ENCODE data around the gene PTPN18. TPM values are rescaled to one million over a fixed set of nuclear protein-coding genes. Genes with fewer than 3 reads are reported as not detected.

Gene PTPN18
- total RNA-seq, 2 donors from 2014 or later, result 16.4 to 19.6 TPM

DNA sequence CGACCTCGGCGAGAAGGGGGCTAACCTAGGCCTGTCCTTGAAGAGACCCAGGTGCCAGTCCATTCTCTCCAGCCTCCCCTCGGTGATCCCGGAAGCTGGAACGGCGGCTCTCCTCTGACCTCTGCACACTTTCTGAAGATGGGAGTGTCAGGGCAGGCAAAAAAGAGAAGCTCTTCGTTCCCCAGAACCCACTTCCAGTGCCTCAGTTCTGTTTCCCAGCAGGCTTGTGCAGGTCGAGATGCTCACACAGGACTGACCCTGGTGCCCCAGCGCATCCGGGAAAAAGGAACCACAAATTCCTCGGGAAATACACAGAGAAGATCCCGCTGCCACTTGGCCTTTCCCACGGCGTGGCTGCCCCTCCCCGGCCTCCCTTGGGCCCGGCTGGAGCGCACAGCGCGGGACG lies 681 bp upstream of the PTPN18 start:
- H3K9ac ChIP-seq (ENCODE audit: extremely low read depth, low read length, poor library complexity, severe bottlenecking), result no peak overlapping the region

DNA sequence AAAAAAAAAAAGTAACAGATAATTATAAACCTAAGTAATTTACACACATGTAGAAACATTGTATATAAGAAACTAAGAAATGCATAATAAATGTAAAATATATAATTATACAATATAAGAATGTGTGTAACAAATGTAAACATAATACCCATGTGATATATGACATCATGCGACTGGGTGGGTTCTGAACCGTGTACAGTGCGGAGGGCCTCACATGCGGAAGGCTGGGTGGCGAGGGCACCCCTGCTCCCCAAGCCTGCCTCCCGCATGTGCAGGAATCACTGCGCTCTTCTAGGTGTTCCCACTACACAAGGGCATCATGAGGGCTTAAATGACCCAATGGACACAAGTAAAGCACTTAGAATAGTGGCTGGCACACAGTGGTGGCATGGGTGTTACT lies 2.0 kb downstream of the PTPN18 start:
- TF ChIP-seq, protein P1, sequence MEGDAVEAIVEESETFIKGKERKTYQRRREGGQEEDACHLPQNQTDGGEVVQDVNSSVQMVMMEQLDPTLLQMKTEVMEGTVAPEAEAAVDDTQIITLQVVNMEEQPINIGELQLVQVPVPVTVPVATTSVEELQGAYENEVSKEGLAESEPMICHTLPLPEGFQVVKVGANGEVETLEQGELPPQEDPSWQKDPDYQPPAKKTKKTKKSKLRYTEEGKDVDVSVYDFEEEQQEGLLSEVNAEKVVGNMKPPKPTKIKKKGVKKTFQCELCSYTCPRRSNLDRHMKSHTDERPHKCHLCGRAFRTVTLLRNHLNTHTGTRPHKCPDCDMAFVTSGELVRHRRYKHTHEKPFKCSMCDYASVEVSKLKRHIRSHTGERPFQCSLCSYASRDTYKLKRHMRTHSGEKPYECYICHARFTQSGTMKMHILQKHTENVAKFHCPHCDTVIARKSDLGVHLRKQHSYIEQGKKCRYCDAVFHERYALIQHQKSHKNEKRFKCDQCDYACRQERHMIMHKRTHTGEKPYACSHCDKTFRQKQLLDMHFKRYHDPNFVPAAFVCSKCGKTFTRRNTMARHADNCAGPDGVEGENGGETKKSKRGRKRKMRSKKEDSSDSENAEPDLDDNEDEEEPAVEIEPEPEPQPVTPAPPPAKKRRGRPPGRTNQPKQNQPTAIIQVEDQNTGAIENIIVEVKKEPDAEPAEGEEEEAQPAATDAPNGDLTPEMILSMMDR (conservative IDR thresholded peaks at IDR 0.05), result no peak
- H3K4me1 Mint-ChIP-seq, result peaks cover 6% of the 10 kb centered on the region

More for the DNA sequence above, 681 bp upstream of the PTPN18 start:
- TF ChIP-seq, protein P1 (conservative IDR thresholded peaks at IDR 0.05), result no peak
- Histone ChIP-seq H3K4me1 (ENCODE audit: control insufficient read depth, insufficient read depth, low read length) (peaks cover 3% of the 10 kb centered on the region), H3K36me3 (ENCODE audit: control insufficient read depth, insufficient read depth, low read length) (no peaks in the 10 kb centered on the region), H3K4me3 (ENCODE audit: low read length) (peak overlapping the region; percentile 73), H3K9me3 (ENCODE audit: control insufficient read depth, low read length) (no peaks in the 10 kb centered on the region), H3K27ac (ENCODE audit: low read depth, low read length) (no peak overlapping the region), H3K27me3 (ENCODE audit: control insufficient read depth, insufficient read depth, low read length, poor library complexity, severe bottlenecking) (peaks cover 24% of the 10 kb centered on the region)
- peak; percentile 55 for DNase-seq
- Mint-ChIP-seq H3K36me3 (ENCODE audit: low read depth) (no peaks in the 10 kb centered on the region), H3K4me3 (peak overlapping the region; percentile 57), H3K27ac (no peak overlapping the region), H3K27me3 (ENCODE audit: insufficient read depth) (peaks cover 28% of the 10 kb centered on the region), H3K4me1 (peaks cover 6% of the 10 kb centered on the region), H3K9me3 (peaks cover 6% of the 10 kb centered on the region)
- 34 to 52% methylated on average over 9 to 21 of the region's 21 CpGs for WGBS, 2 experiments (ENCODE audit: insufficient coverage in 1 of 2, insufficient read length in 1 of 2)

DNA sequence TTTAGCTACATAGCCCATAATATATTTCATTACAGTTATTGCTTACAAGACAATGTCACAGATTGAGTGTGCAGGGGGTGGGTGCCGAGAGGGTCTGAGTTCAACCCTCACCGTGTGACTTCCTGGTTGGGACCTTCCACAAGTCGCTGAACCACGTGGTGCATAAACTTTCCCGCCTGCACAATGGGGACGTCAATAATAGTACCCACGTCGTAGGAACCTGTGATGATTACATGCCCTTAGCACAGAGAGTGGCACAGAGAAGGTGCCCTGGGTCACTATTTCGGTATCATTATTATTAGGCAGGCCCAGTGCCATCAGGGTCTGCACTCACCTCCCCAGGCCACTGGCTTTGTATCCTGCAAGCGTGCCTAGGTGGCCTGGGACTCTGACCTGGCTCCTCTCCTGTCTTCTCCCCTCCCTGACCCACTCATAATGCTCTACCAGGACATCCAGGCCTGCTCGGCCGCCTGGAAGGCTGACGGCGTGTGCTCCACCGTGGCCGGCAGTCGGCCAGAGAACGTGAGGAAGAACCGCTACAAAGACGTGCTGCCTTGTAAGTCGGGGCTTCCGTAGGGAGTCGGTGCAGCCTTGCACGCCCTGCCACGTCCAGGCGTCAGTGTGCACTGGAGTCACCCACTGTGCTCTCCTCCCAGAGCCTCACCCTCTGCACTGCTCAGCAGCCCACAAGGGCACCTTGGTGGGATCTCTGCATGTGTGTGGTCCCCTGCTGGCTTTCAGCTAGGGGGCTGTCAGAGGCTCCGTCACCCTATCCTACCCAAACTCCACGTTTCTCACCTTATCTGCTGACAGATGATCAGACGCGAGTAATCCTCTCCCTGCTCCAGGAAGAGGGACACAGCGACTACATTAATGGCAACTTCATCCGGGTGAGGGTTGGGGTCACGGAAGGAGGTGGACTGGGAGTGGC lies 2.8 kb downstream of the PTPN18 start:
- H3K27me3 Mint-ChIP-seq (ENCODE audit: insufficient read depth), result peaks cover 28% of the 10 kb centered on the region
- WGBS, 2 experiments (ENCODE audit: insufficient coverage in 1 of 2, insufficient read length in 1 of 2), result 93% methylated on average over 28 to 33 of the region's 33 CpGs
- no peak for DNase-seq
- no peaks in the 10 kb centered on the region for H3K36me3 ChIP-seq (ENCODE audit: control insufficient read depth, insufficient read depth, low read length)
- TF ChIP-seq, protein P1 (conservative IDR thresholded peaks at IDR 0.05), result no peak
- peaks cover 2% of the 10 kb centered on the region for H3K36me3 Mint-ChIP-seq (ENCODE audit: low read depth)
- peaks cover 3% of the 10 kb centered on the region for H3K4me1 ChIP-seq (ENCODE audit: control insufficient read depth, insufficient read depth, low read length)
- H3K4me3 ChIP-seq (ENCODE audit: low read length), result no peak overlapping the region
- peaks cover 11% of the 10 kb centered on the region for H3K9me3 Mint-ChIP-seq
- H3K27me3 ChIP-seq (ENCODE audit: control insufficient read depth, insufficient read depth, low read length, poor library complexity, severe bottlenecking), result peaks cover 24% of the 10 kb centered on the region
- H3K9me3 ChIP-seq (ENCODE audit: control insufficient read depth, low read length), result no peaks in the 10 kb centered on the region
- peaks cover 6% of the 10 kb centered on the region for H3K4me1 Mint-ChIP-seq
- H3K9ac ChIP-seq (ENCODE audit: extremely low read depth, low read length, poor library complexity, severe bottlenecking), result no peak overlapping the region
- no peak overlapping the region for H3K4me3 Mint-ChIP-seq
- no peak overlapping the region for H3K27ac Mint-ChIP-seq
- no peak overlapping the region for H3K27ac ChIP-seq (ENCODE audit: low read depth, low read length)

More for the DNA sequence above, 2.0 kb downstream of the PTPN18 start:
- peaks cover 33% of the 10 kb centered on the region for H3K27me3 Mint-ChIP-seq (ENCODE audit: insufficient read depth)
- no peak overlapping the region for H3K27ac Mint-ChIP-seq
- H3K9ac ChIP-seq (ENCODE audit: extremely low read depth, low read length, poor library complexity, severe bottlenecking), result no peak overlapping the region
- peaks cover 24% of the 10 kb centered on the region for H3K27me3 ChIP-seq (ENCODE audit: control insufficient read depth, insufficient read depth, low read length, poor library complexity, severe bottlenecking)
- peaks cover 3% of the 10 kb centered on the region for H3K4me1 ChIP-seq (ENCODE audit: control insufficient read depth, insufficient read depth, low read length)
- no peak overlapping the region for H3K4me3 ChIP-seq (ENCODE audit: low read length)
- no peaks in the 10 kb centered on the region for H3K36me3 ChIP-seq (ENCODE audit: control insufficient read depth, insufficient read depth, low read length)
- peaks cover 2% of the 10 kb centered on the region for H3K36me3 Mint-ChIP-seq (ENCODE audit: low read depth)
- no peak overlapping the region for H3K27ac ChIP-seq (ENCODE audit: low read depth, low read length)
- WGBS, 2 experiments (ENCODE audit: insufficient coverage in 1 of 2, insufficient read length in 1 of 2), result 96 to 97% methylated on average over 5 to 7 of the region's 7 CpGs
- H3K9me3 Mint-ChIP-seq, result peaks cover 11% of the 10 kb centered on the region
- no peaks in the 10 kb centered on the region for H3K9me3 ChIP-seq (ENCODE audit: control insufficient read depth, low read length)
- no peak overlapping the region for H3K4me3 Mint-ChIP-seq
- no peak for DNase-seq

All from endodermal cell (in vitro differentiated cells).